HL-60 (cell line): Measurements from ENCODE around the gene TMEM94.
"Not testable (repeated sequence)": the region's sequence is repeated elsewhere in the genome, so short reads cannot be mapped to it uniquely, and the experiment has no call there.

Experiments
- DNase-seq, 2 experiments: peaks; one replicate each; pipeline ENCODE4 v3.0.0-alpha.2; 2010 to 2020; ENCODE audit warnings: low read depth in 1 of 2, low spot score in 1 of 2
- H3K27ac ChIP-seq: fragments of 250-450 bp; sonication (Bioruptor Pico); replicated peaks from 2 replicates; pipeline ENCODE4 v1.5.1; 2020; ENCODE audit warnings: mild to moderate bottlenecking, moderate library complexity
- H3K27me3 ChIP-seq: fragments of 250-450 bp; sonication (Bioruptor Pico); 2 replicates; pipeline ENCODE4 v1.5.1; 2021; ENCODE audit warnings: mild to moderate bottlenecking, moderate library complexity; ENCODE audit not compliant: insufficient read depth, poor library complexity, severe bottlenecking
- H3K4me3 ChIP-seq: replicated peaks from 2 replicates; pipeline ENCODE4 v1.5.1; 2011; ENCODE audit warnings: mild to moderate bottlenecking, control low read depth, low read length; ENCODE audit not compliant: insufficient read depth
- CTCF ChIP-seq: IDR thresholded peaks from one replicate; pipeline ENCODE4 v1.5.1; 2011; ENCODE audit warnings: low read length, control low read depth, inconsistent platforms; ENCODE audit not compliant: insufficient read depth
- GABPA ChIP-seq: IDR thresholded peaks from 2 replicates; pipeline ENCODE4 v1.6.1; 2012; ENCODE audit warnings: low read depth
- POLR2AphosphoS5 ChIP-seq: IDR thresholded peaks from 2 replicates; pipeline ENCODE4 v1.6.1; 2012; ENCODE audit warnings: low read depth
- REST ChIP-seq: IDR thresholded peaks from 2 replicates; pipeline ENCODE4 v1.6.1; 2012; ENCODE audit warnings: low read depth; ENCODE audit not compliant: insufficient replicate concordance
- SPI1 ChIP-seq: IDR thresholded peaks from 2 replicates; pipeline ENCODE4 v1.6.1; 2012; ENCODE audit warnings: low read depth, mild to moderate bottlenecking, borderline replicate concordance

Gene TMEM94

DNA sequence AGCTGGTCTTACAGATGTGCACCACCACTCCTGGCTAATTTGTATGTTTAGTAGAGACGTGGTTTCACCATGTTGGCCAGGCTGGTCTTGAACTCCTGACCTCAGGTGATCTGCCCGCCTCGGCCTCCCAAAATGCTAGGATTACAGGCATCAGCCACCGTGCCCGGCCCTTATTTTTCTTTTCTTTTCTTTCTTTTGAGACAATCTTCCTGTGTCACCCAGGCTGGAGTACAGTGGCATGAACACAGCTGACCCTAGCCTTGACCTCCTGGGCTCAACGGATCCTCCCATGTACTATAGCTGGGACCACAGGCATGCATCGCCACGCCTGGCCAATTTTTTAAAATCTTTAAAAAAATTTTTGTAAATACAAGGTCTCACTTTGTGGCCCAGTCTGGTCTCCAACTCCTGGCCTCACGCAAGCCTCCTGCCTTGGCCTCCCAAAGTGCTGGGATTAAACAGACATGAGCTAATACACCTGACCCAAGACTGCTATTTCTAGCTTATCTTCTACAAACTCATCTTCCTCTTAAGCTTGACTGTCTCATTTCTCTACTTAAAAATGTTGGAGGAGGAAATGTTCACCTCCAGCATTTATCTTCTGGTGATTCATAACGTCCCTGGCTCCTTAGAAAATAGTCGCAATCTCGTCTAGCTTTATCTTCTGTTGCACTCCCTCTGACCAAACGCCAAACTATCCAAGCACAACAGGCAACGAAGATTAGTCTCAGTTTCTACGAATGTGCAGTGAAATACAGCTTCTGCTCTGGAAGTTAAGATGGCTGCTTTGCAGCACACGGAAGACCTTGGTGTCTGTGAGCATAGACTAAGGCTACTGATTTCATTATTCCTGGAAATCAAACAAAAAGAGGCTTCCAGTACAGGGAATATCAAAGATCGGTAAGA is 8.2 kb upstream of the TMEM94 start:
- DNase-seq, result no peak
- Histone ChIP-seq H3K4me3 (no peak overlapping the region), H3K27ac (no peak overlapping the region), H3K27me3 (no peaks in the 10 kb centered on the region)
- TF ChIP-seq REST, result no peak
- no peak for TF ChIP-seq SPI1
- no peak for TF ChIP-seq CTCF
- no peak for TF ChIP-seq GABPA
- no peak for TF ChIP-seq POLR2AphosphoS5

DNA sequence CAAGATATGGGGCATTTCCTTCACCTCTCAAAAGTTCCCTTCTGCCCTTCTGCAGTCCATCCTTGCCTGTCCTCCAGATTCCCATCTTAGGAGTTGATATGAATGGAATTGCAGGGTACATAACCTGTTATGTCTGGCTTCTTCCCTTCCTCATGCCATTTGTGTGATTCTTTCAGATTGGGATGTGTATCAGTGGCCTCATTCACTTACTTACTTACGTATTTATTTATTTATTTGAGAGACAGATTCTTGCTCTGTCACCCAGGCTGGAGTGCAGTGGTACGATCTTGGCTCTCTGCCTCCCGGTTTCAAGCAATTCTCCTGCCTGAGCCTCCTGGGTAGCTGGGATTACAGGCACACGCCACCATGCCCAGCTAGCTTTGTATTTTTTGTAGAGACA is 6.2 kb upstream of the TMEM94 start:
- no peak for TF ChIP-seq GABPA
- no peak for TF ChIP-seq POLR2AphosphoS5
- no peak for TF ChIP-seq REST
- TF ChIP-seq SPI1, result no peak
- TF ChIP-seq CTCF, result no peak
- H3K27ac ChIP-seq, result no peak overlapping the region
- no peak for DNase-seq
- no peak overlapping the region for H3K4me3 ChIP-seq
- no peaks in the 10 kb centered on the region for H3K27me3 ChIP-seq

- peak in 1 of 2 experiments; percentile 34 for DNase-seq
- no peaks in the 10 kb centered on the region for H3K27me3 ChIP-seq
- H3K27ac ChIP-seq, result no peak overlapping the region
- H3K4me3 ChIP-seq, result no peak overlapping the region
- TF ChIP-seq CTCF (no peak), SPI1 (peak; percentile 41; the same call in 1 of the 2 replicates), POLR2AphosphoS5 (no peak), REST (no peak), GABPA (no peak)
Observed at GRCh38 chr17:75454193-75454592, 2.2 kb upstream of the TMEM94 start.

DNA sequence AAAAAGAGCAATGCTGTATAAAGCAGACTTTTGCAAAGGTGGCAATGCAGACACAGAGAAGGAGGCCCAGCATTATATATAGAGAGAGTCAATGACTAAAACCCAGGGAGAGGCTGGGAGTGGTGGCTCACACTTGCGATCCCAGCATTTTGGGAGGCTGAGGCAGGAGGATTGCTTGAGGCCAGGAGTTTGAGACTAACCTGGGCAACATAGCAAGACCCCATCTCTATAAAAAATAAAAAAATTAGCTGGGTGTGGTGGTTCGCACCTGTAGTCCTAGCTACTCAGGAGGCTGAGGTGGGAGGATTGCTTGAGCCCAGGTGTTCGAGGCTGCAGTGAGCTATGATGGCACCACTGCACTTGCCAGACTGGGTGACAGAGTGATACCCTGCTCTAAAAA is 1.8 kb upstream of the TMEM94 start:
- not testable (repeated sequence) for DNase-seq, H3K27ac ChIP-seq, H3K4me3 ChIP-seq, H3K27me3 ChIP-seq
